GM12878 (cell line): ENCODE data around the gene SKP2. TPM values are rescaled to one million over a fixed set of nuclear protein-coding genes. Genes with fewer than 3 reads are reported as not detected.

ENCODE experiments used
- ATF7 ChIP-seq: fragments of 450-650 bp; IDR thresholded peaks from 2 replicates; pipeline ENCODE4 v1.6.1; 2016; ENCODE audit warnings: low read depth, mild to moderate bottlenecking
- BMI1 ChIP-seq: fragments of 450-650 bp; IDR thresholded peaks from 2 replicates; pipeline ENCODE4 v1.6.1; 2016; ENCODE audit warnings: mild to moderate bottlenecking, moderate library complexity, borderline replicate concordance
- CEBPB ChIP-seq, 2 experiments: fragments of 150-350 bp in 1 of 2; IDR thresholded peaks; 2 replicates each; pipeline ENCODE4 v1.6.1; 2012 to 2014; ENCODE audit warnings: low read depth in 2 of 2, low read length in 2 of 2, borderline replicate concordance in 1 of 2, inconsistent platforms in 1 of 2
- CHD4 ChIP-seq: fragments of 200-600 bp; sonication (generic); IDR thresholded peaks from 2 replicates; pipeline ENCODE4 v1.6.1; 2016; ENCODE audit warnings: mild to moderate bottlenecking
- CREM ChIP-seq: IDR thresholded peaks from 2 replicates; pipeline ENCODE4 v1.6.1; 2014; ENCODE audit warnings: antibody characterized with exemption, low read depth
- E2F8 ChIP-seq: fragments of 450-650 bp; IDR thresholded peaks from 2 replicates; pipeline ENCODE4 v1.6.1; 2018; ENCODE audit warnings: mild to moderate bottlenecking, low read depth, moderate library complexity; ENCODE audit not compliant: partially characterized antibody
- FOXK2 ChIP-seq: fragments of 450-650 bp; IDR thresholded peaks from 2 replicates; pipeline ENCODE4 v1.6.1; 2017; ENCODE audit warnings: mild to moderate bottlenecking, moderate library complexity
- GATAD2B ChIP-seq: fragments of 450-650 bp; conservative IDR thresholded peaks from 2 replicates; pipeline ENCODE4 v1.6.1; 2017; ENCODE audit warnings: low read depth, mild to moderate bottlenecking, moderate library complexity
- MAX ChIP-seq: IDR thresholded peaks from 2 replicates; pipeline ENCODE4 v1.6.1; 2012; ENCODE audit warnings: low read depth, low read length, improper control_type of control experiment
- MYC ChIP-seq: IDR thresholded peaks from 2 replicates; pipeline ENCODE4 v1.6.1; 2011; ENCODE audit warnings: mild to moderate bottlenecking, low read length, moderate library complexity, inconsistent platforms; ENCODE audit not compliant: insufficient read depth, insufficient replicate concordance, insufficient read length, severe bottlenecking
- POU2F2 ChIP-seq: IDR thresholded peaks from 3 replicates; pipeline ENCODE4 v1.6.1; 2011; ENCODE audit warnings: low read depth, mild to moderate bottlenecking, low read length, borderline replicate concordance
- RELA ChIP-seq: fragments of 450-650 bp; IDR thresholded peaks from 2 replicates; pipeline ENCODE4 v1.8.0; 2014; ENCODE audit warnings: borderline replicate concordance; ENCODE audit not compliant: partially characterized antibody
- RUNX3 ChIP-seq: IDR thresholded peaks from 2 replicates; pipeline ENCODE4 v1.6.1; 2012; ENCODE audit warnings: low read length, inconsistent platforms
- SIN3A ChIP-seq: IDR thresholded peaks from 2 replicates; pipeline ENCODE4 v1.6.1; 2012; ENCODE audit warnings: low read depth, low read length, improper control_type of control experiment
- SPI1 ChIP-seq: IDR thresholded peaks from 2 replicates; pipeline ENCODE4 v1.6.1; 2011; ENCODE audit warnings: low read depth, mild to moderate bottlenecking, low read length, moderate library complexity, borderline replicate concordance; ENCODE audit not compliant: insufficient read depth
- TCF12 ChIP-seq: IDR thresholded peaks from 2 replicates; pipeline ENCODE4 v1.6.1; 2011; ENCODE audit warnings: low read depth, mild to moderate bottlenecking, low read length
- ZBED1 ChIP-seq: IDR thresholded peaks from 2 replicates; pipeline ENCODE4 v1.6.1; 2016; ENCODE audit warnings: borderline replicate concordance
- ZNF384 ChIP-seq: IDR thresholded peaks from 2 replicates; pipeline ENCODE4 v1.6.1; 2012; ENCODE audit warnings: low read depth, mild to moderate bottlenecking, low read length, improper control_type of control experiment, borderline replicate concordance
- ZNF687 ChIP-seq: fragments of 450-650 bp; IDR thresholded peaks from 2 replicates; pipeline ENCODE4 v1.6.1; 2017; ENCODE audit warnings: mild to moderate bottlenecking, moderate library complexity
- ZSCAN29 ChIP-seq: fragments of 450-650 bp; IDR thresholded peaks from 2 replicates; pipeline ENCODE4 v1.6.1; 2017; ENCODE audit warnings: mild to moderate bottlenecking, moderate library complexity
- polyA plus RNA-seq, 11 experiments: library from polyadenylated mRNA; depleted of rRNA in 4 of 11; unstranded in 6 of 11; stranded (reverse) in 5 of 11; fragments of >200 nt; fragmentation: Nextera tagmentation in 4 of 11; fragmentation: Illumina TruSeq in 1 of 11; extraction: Ambion mirVana in 4 of 11; extraction: Trizol in 1 of 11; gene quantifications; 1 replicate in 1 of 11; 2 replicates in 10 of 11; pipeline versions ENCODE4 v1.2.1 to v1.2.3, GENCODE V29; 2011 to 2016; ENCODE audit warnings: inconsistent platforms in 2 of 11, missing spikeins in 2 of 11, low read depth in 1 of 11
- total RNA-seq, 4 experiments: library from RNA; depleted of rRNA in 3 of 4; stranded (reverse); fragments of >200 nt in 3 of 4; fragmentation: Illumina TruSeq in 1 of 4; extraction: Trizol in 1 of 4; gene quantifications; 2 replicates each; pipeline versions ENCODE4 v1.2.1 to v1.2.3, GENCODE V29; 2013 to 2021

Gene SKP2
- total and polyA plus RNA-seq, 10 of the 15 experiments (the other 5 are each of a cell fraction or from before 2014, with no cell fraction given): 13.9 to 50.8 (median 36.9) TPM

- TF ChIP-seq ZNF687 (no peak), FOXK2 (no peak), GATAD2B (0 out of 2 replicates have a peak, but pooled peaks have one; percentile 53), MYC (no peak), SIN3A (no peak; the same call in 1 of the 2 replicates), CREM (peak; percentile 86), POU2F2 (0 out of 3 replicates have a peak, but pooled peaks have one; percentile 8), MAX (peak; percentile 84), ZNF384 (no peak), ZBED1 (no peak), ZSCAN29 (no peak), CEBPB (IDR thresholded peaks at IDR 0.05; ENCODE audit: borderline replicate concordance in 1 of 2, low read depth in 2 of 2, low read length in 2 of 2) (no peak), SPI1 (peak; percentile 47; the same call in 1 of the 2 replicates), E2F8 (no peak), CHD4 (no peak), TCF12 (0 out of 2 replicates have a peak, but pooled peaks have one; percentile 59), RELA (peak; percentile 19), ATF7 (no peak), BMI1 (no peak), RUNX3 (peak; percentile 66)
Observed at GRCh38 chr5:36151434-36152323, at the start of gene SKP2, which contains the start of gene LMBRD2 (continued).
